Measurements from ENCODE around the gene UMODL1.

UMODL1 gene

GRCh38 chr21:42144221-42144620, 73.1 kb downstream of the UMODL1 start:
- TF ChIP-seq CTCF (IDR thresholded peaks at IDR 0.05; ENCODE audit: control insufficient read depth, extremely low read depth, insufficient read depth) = no peak
- no peak for DNase-seq (ENCODE audit: low read depth)
- H3K4me3 ChIP-seq (ENCODE audit: low read depth, low read length) = no peak overlapping the region

GRCh38 chr21:42144679-42145568, 73.8 kb downstream of the UMODL1 start:
- no peak overlapping the region for H3K4me3 ChIP-seq (ENCODE audit: low read depth, low read length)
- no peak for TF ChIP-seq CTCF (IDR thresholded peaks at IDR 0.05; ENCODE audit: control insufficient read depth, extremely low read depth, insufficient read depth)
- DNase-seq (ENCODE audit: low read depth) = no peak

GRCh38 chr21:42145569-42146272, 74.6 kb downstream of the UMODL1 start:
- no peak overlapping the region for H3K4me3 ChIP-seq (ENCODE audit: low read depth, low read length)
- DNase-seq (ENCODE audit: low read depth) = no peak
- TF ChIP-seq CTCF (IDR thresholded peaks at IDR 0.05; ENCODE audit: control insufficient read depth, extremely low read depth, insufficient read depth) = peak; percentile 80

- TF ChIP-seq CTCF (IDR thresholded peaks at IDR 0.05; ENCODE audit: control insufficient read depth, extremely low read depth, insufficient read depth) = no peak
- no peak overlapping the region for H3K4me3 ChIP-seq (ENCODE audit: low read depth, low read length)
- DNase-seq (ENCODE audit: low read depth) = no peak
Observed at GRCh38 chr21:42146273-42146805, 75.2 kb downstream of the UMODL1 start.

GRCh38 chr21:42146821-42147220, 75.7 kb downstream of the UMODL1 start:
- TF ChIP-seq CTCF (IDR thresholded peaks at IDR 0.05; ENCODE audit: control insufficient read depth, extremely low read depth, insufficient read depth) = no peak
- H3K4me3 ChIP-seq (ENCODE audit: low read depth, low read length) = no peak overlapping the region
- no peak for DNase-seq (ENCODE audit: low read depth)

- H3K4me3 ChIP-seq (ENCODE audit: low read depth, low read length) = no peak overlapping the region
- no peak for DNase-seq (ENCODE audit: low read depth)
- no peak for TF ChIP-seq CTCF (IDR thresholded peaks at IDR 0.05; ENCODE audit: control insufficient read depth, extremely low read depth, insufficient read depth)
Observed at GRCh38 chr21:42147386-42148020, 76.4 kb downstream of the UMODL1 start.
